A549 (cell line): ENCODE results near the gene SLC9A3. TPM values are rescaled to one million over a fixed set of nuclear protein-coding genes. Genes with fewer than 3 reads are reported as not detected.

Source experiments
- ATAC-seq, 2 experiments: fragments of 200-7000 bp in 1 of 2; fragments of >200 bp in 1 of 2; cut with Nextera tagmentation in 1 of 2; cut with Tn5 transposase in 1 of 2; 3 replicates each; pipeline versions ENCODE4 v1.8.0 to v1.9.1; 2018 to 2020; ENCODE audit warnings: mild to moderate bottlenecking in 1 of 2, moderate library complexity in 1 of 2
- CTCF ChIA-PET: fragments of 300-600 bp; sonication (Branson Sonifier 250); formaldehyde crosslinking; extraction: SDS; loops from one replicate; lab custom pipeline; 2021; ENCODE audit warnings: antibody characterized with exemption, inconsistent platforms; lab: Yijun Ruan, JAX
- POLR2A ChIA-PET: fragments of 350-600 bp; formaldehyde crosslinking; extraction: SDS; loops from one replicate; lab custom pipeline; 2021; ENCODE audit warnings: antibody characterized with exemption, inconsistent platforms; lab: Yijun Ruan, JAX
- DNase-seq, 2 experiments: peaks; one replicate each; pipeline versions ENCODE4 v3.0.0 to v3.0.0-alpha.2; 2011 to 2016; ENCODE audit warnings: low read depth in 1 of 2, low spot score in 1 of 2
- FAIRE-seq: peaks from 2 replicates; lab custom pipeline; 2011; peaks lifted over from hg19 to GRCh38; lab: Jason Lieb, UNC
- H3K27ac ChIP-seq, 2 experiments: fragments of >200 bp; sonication (Bioruptor Twin); formaldehyde crosslinking; 3 replicates each; pipeline ENCODE4 v1.5.1; 2016 to 2017
- H3K4me1 ChIP-seq: fragments of >200 bp; sonication (Bioruptor Twin); formaldehyde crosslinking; 3 replicates; pipeline ENCODE4 v1.6.1; 2016
- H3K4me2 ChIP-seq: fragments of >200 bp; sonication (Bioruptor Twin); formaldehyde crosslinking; 3 replicates; pipeline ENCODE4 v1.6.1; 2016
- H3K4me3 ChIP-seq: fragments of >200 bp; sonication (Bioruptor Twin); formaldehyde crosslinking; 3 replicates; pipeline ENCODE4 v1.5.1; 2016
- H3K9me3 ChIP-seq: fragments of >200 bp; sonication (Bioruptor Twin); formaldehyde crosslinking; 3 replicates; pipeline ENCODE4 v1.6.1; 2016
- ATOH8 ChIP-seq: fragments of 250-450 bp; sonication (Bioruptor Pico); IDR thresholded peaks from 2 replicates; pipeline ENCODE4 v1.5.0; 2020; ENCODE audit warnings: low read depth, mild to moderate bottlenecking, moderate library complexity
- BCL3 ChIP-seq: fragments of >200 bp; sonication (Bioruptor Twin); formaldehyde crosslinking; IDR thresholded peaks from 3 replicates; pipeline ENCODE4 v1.6.1; 2016
- BHLHE40 ChIP-seq: IDR thresholded peaks from 2 replicates; pipeline ENCODE4 v1.6.1; 2012; ENCODE audit warnings: low read depth, low read length, inconsistent platforms
- CBX2 ChIP-seq: fragments of 200-600 bp; sonication (generic); IDR thresholded peaks from 2 replicates; pipeline ENCODE4 v1.6.1; 2016; ENCODE audit warnings: low read depth, mild to moderate bottlenecking, borderline replicate concordance
- CBX8 ChIP-seq: fragments of 200-600 bp; sonication (generic); IDR thresholded peaks from 2 replicates; pipeline ENCODE4 v1.6.1; 2016
- CEBPB ChIP-seq, 2 experiments: fragments of >200 bp in 1 of 2; sonication (Bioruptor Twin) in 1 of 2; formaldehyde crosslinking in 1 of 2; IDR thresholded peaks; 2 replicates each; pipeline ENCODE4 v1.6.1; 2012 to 2016
- CHD4 ChIP-seq: fragments of 200-600 bp; sonication (generic); IDR thresholded peaks from 2 replicates; pipeline ENCODE4 v1.6.1; 2016; ENCODE audit warnings: antibody characterized with exemption, mild to moderate bottlenecking, borderline replicate concordance
- E2F6 ChIP-seq: IDR thresholded peaks from 2 replicates; pipeline ENCODE4 v1.6.1; 2012; ENCODE audit warnings: low read depth, borderline replicate concordance
- EHMT2 ChIP-seq: fragments of 200-600 bp; sonication (generic); IDR thresholded peaks from 2 replicates; pipeline ENCODE4 v1.6.1; 2016; ENCODE audit warnings: antibody characterized with exemption, low read depth, mild to moderate bottlenecking, moderate library complexity
- EP300 ChIP-seq, 2 experiments: fragments of >200 bp; sonication (Bioruptor Twin); formaldehyde crosslinking; IDR thresholded peaks; 2 replicates in 1 of 2; 3 replicates in 1 of 2; pipeline ENCODE4 v1.6.1; 2016 to 2017
- FOSB ChIP-seq: fragments of 250-450 bp; sonication (Bioruptor Pico); IDR thresholded peaks from 2 replicates; pipeline ENCODE4 v1.5.0; 2020; ENCODE audit warnings: mild to moderate bottlenecking, moderate library complexity
- FOSL2 ChIP-seq, 2 experiments: fragments of 450-650 bp in 1 of 2; fragments of >200 bp in 1 of 2; sonication (Bioruptor Twin) in 1 of 2; formaldehyde crosslinking; IDR thresholded peaks; 2 replicates each; pipeline versions ENCODE4 v1.5.0 to v1.6.1; 2016 to 2020; ENCODE audit warnings: mild to moderate bottlenecking in 1 of 2, moderate library complexity in 1 of 2
- GATA3 ChIP-seq: IDR thresholded peaks from 2 replicates; pipeline ENCODE4 v1.6.1; 2012; ENCODE audit warnings: borderline replicate concordance
- HDAC2 ChIP-seq: fragments of 200-600 bp; sonication (generic); IDR thresholded peaks from 2 replicates; pipeline ENCODE4 v1.6.1; 2016
- HOXB5 ChIP-seq: fragments of 250-450 bp; sonication (Bioruptor Pico); IDR thresholded peaks from 2 replicates; pipeline ENCODE4 v1.5.0; 2020; ENCODE audit warnings: mild to moderate bottlenecking, moderate library complexity
- KDM1A ChIP-seq: fragments of 200-600 bp; sonication (generic); IDR thresholded peaks from 2 replicates; pipeline ENCODE4 v1.6.1; 2016; ENCODE audit warnings: low read depth, mild to moderate bottlenecking
- MAFK ChIP-seq: fragments of 450-650 bp; IDR thresholded peaks from 2 replicates; pipeline ENCODE4 v1.6.1; 2014; ENCODE audit not compliant: partially characterized antibody
- NPAS2 ChIP-seq: fragments of 250-450 bp; sonication (Bioruptor Pico); IDR thresholded peaks from 2 replicates; pipeline ENCODE4 v1.8.0; 2022; ENCODE audit warnings: mild to moderate bottlenecking, moderate library complexity, borderline replicate concordance
- POLR2AphosphoS2 ChIP-seq: conservative IDR thresholded peaks from 2 replicates; pipeline ENCODE4 v1.6.1; 2012; ENCODE audit warnings: low read length, improper control_type of control experiment, inconsistent platforms
- RCOR1 ChIP-seq: fragments of 150-350 bp; IDR thresholded peaks from 2 replicates; pipeline ENCODE4 v1.6.1; 2014; ENCODE audit warnings: antibody characterized with exemption, low read length, low read depth
- RNF2 ChIP-seq: fragments of 200-600 bp; sonication (generic); IDR thresholded peaks from 2 replicates; pipeline ENCODE4 v1.6.1; 2016; ENCODE audit warnings: low read depth, mild to moderate bottlenecking, antibody characterized with exemption, moderate library complexity, borderline replicate concordance
- SREBF2 ChIP-seq: fragments of 450-650 bp; IDR thresholded peaks from 2 replicates; pipeline ENCODE4 v1.6.1; 2014; ENCODE audit warnings: mild to moderate bottlenecking, moderate library complexity
- TFCP2L1 ChIP-seq: fragments of 250-450 bp; sonication (Bioruptor Pico); IDR thresholded peaks from 2 replicates; pipeline ENCODE4 v1.5.0; 2021; ENCODE audit warnings: mild to moderate bottlenecking
- ZFP36 ChIP-seq: fragments of 450-650 bp; IDR thresholded peaks from 2 replicates; pipeline ENCODE4 v1.6.1; 2014; ENCODE audit warnings: borderline replicate concordance; ENCODE audit not compliant: partially characterized antibody
- WGBS: methylation state at CpG from one replicate; pipeline ENCODE4 v1.1.6; 2017; ENCODE audit errors: missing lambda C conversion rate; 5-methylcytosine and 5-hydroxymethylcytosine counted together
- polyA plus RNA-seq, 4 experiments: library from polyadenylated mRNA; depleted of rRNA in 3 of 4; stranded (reverse); fragments of >200 nt; fragmentation: RNase III in 1 of 4; extraction: RNeasy Plus Mini Kit Qiagen cat#74134 plus additional on column Dnase treatment in 1 of 4; gene quantifications; 2 replicates in 3 of 4; 3 replicates in 1 of 4; pipeline ENCODE4 v1.2.3, GENCODE V29; 2011 to 2017
- TF ChIP-seq, protein P1 (sequence below): fragments of 200-600 bp; sonication (generic); IDR thresholded peaks from 2 replicates; pipeline ENCODE4 v1.6.1; 2016; ENCODE audit warnings: antibody characterized with exemption, mild to moderate bottlenecking, moderate library complexity
- TF ChIP-seq, protein P2 (sequence below): fragments of 450-650 bp; IDR thresholded peaks from 2 replicates; pipeline ENCODE4 v1.6.1; 2014; ENCODE audit warnings: antibody characterized with exemption
- TF ChIP-seq, protein P3 (sequence below): IDR thresholded peaks from 2 replicates; pipeline ENCODE4 v1.6.1; 2012

The SLC9A3 gene
- polyA plus RNA-seq, 2 of the 4 experiments (the other 2 are of a cell fraction), result 1.3 TPM

DNA sequence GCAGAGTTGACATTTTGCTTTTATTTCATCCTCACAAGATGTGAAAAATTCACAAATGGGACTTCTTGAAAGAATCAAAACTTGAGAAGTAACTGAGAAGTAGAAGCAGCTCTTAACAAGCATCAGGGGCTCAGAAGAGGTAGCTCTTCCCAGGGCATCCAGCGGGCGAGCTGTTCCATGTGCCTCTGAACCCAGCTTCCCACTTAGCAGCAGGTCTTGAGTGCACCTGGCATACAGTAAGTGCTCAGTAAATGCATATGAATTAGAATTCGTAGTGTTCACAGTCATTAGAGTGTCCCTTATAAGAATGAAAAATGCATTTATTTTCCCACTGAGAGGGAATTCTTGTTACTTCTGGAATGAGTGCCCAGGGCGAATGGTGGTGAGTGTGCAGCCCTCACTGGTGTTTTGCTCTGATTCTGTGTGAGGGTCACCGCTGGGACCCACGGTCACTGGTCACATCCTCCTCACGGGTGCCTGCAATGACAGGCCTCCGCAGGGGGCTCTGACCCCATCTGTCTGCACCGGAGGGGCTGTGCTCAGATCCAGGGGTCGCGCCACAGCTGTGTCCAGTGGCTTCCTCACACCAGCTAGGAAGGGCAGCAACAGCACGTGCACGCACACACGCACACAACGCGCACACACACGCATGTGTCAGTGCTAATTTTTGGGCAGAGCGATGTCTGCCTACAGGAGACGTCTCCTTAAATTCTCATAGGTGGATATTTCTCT lies 54.3 kb downstream of the SLC9A3 start:
- FAIRE-seq, result no peak
- CTCF ChIA-PET, result interaction anchor here (1.5 to 2.0 kb wide), 2 partner anchors 13 to 23 kb away, joined by 4 to 6 read pairs; no protein-coding TSS in a partner anchor
- no peak overlapping the region for H3K4me2 ChIP-seq

GRCh38 chr5:468401-468800 lies 55.8 kb downstream of the SLC9A3 start:
- ATAC-seq (no peak), FAIRE-seq (no peak), DNase-seq (no peak)
- no peak overlapping the region for H3K4me2 ChIP-seq
- ChIA-PET POLR2A (interaction anchor here (0.6 kb wide), 1 partner anchor 370 kb away, joined by 3 read pairs; no protein-coding TSS in a partner anchor), CTCF (no interaction called here)
- H3K4me1 ChIP-seq, result peaks cover 9% of the 10 kb centered on the region
- 85% methylated on average over 4 of the region's 6 CpGs for WGBS
- H3K27ac ChIP-seq, result no peak overlapping the region
- no peaks in the 10 kb centered on the region for H3K9me3 ChIP-seq
- H3K4me3 ChIP-seq, result no peak overlapping the region
- TF ChIP-seq ZFP36 (no peak), RCOR1 (no peak), RNF2 (no peak), POLR2AphosphoS2 (no peak), KDM1A (no peak), FOSB (no peak), MAFK (no peak), EHMT2 (no peak), ATOH8 (no peak), BHLHE40 (no peak), GATA3 (no peak), E2F6 (no peak)
- TF ChIP-seq, protein P1, sequence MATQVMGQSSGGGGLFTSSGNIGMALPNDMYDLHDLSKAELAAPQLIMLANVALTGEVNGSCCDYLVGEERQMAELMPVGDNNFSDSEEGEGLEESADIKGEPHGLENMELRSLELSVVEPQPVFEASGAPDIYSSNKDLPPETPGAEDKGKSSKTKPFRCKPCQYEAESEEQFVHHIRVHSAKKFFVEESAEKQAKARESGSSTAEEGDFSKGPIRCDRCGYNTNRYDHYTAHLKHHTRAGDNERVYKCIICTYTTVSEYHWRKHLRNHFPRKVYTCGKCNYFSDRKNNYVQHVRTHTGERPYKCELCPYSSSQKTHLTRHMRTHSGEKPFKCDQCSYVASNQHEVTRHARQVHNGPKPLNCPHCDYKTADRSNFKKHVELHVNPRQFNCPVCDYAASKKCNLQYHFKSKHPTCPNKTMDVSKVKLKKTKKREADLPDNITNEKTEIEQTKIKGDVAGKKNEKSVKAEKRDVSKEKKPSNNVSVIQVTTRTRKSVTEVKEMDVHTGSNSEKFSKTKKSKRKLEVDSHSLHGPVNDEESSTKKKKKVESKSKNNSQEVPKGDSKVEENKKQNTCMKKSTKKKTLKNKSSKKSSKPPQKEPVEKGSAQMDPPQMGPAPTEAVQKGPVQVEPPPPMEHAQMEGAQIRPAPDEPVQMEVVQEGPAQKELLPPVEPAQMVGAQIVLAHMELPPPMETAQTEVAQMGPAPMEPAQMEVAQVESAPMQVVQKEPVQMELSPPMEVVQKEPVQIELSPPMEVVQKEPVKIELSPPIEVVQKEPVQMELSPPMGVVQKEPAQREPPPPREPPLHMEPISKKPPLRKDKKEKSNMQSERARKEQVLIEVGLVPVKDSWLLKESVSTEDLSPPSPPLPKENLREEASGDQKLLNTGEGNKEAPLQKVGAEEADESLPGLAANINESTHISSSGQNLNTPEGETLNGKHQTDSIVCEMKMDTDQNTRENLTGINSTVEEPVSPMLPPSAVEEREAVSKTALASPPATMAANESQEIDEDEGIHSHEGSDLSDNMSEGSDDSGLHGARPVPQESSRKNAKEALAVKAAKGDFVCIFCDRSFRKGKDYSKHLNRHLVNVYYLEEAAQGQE, result no peak
- TF ChIP-seq, protein P2, sequence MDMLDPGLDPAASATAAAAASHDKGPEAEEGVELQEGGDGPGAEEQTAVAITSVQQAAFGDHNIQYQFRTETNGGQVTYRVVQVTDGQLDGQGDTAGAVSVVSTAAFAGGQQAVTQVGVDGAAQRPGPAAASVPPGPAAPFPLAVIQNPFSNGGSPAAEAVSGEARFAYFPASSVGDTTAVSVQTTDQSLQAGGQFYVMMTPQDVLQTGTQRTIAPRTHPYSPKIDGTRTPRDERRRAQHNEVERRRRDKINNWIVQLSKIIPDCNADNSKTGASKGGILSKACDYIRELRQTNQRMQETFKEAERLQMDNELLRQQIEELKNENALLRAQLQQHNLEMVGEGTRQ, result no peak
- TF ChIP-seq, protein P3, sequence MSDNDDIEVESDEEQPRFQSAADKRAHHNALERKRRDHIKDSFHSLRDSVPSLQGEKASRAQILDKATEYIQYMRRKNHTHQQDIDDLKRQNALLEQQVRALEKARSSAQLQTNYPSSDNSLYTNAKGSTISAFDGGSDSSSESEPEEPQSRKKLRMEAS, result no peak

More for the DNA sequence above, 54.3 kb downstream of the SLC9A3 start:
- 94% methylated on average over 16 of the region's 19 CpGs for WGBS
- Histone ChIP-seq H3K27ac (no peak overlapping the region), H3K9me3 (no peaks in the 10 kb centered on the region), H3K4me3 (no peak overlapping the region), H3K4me1 (peaks cover 11% of the 10 kb centered on the region)
- no peak for TF ChIP-seq BCL3
- TF ChIP-seq, protein P3, result no peak
- TF ChIP-seq CEBPB (IDR thresholded peaks at IDR 0.05), result no peak
- no peak for TF ChIP-seq CBX2
- TF ChIP-seq RCOR1, result no peak
- TF ChIP-seq KDM1A, result no peak
- no peak for TF ChIP-seq SREBF2
- TF ChIP-seq NPAS2 (CRISPR knock-in tag), result no peak
- TF ChIP-seq EP300 (IDR thresholded peaks at IDR 0.05), result no peak
- TF ChIP-seq ATOH8, result no peak
- TF ChIP-seq E2F6, result no peak
- TF ChIP-seq HDAC2, result no peak
- TF ChIP-seq CBX8, result no peak
- no peak for TF ChIP-seq CHD4
- no peak for TF ChIP-seq TFCP2L1
- no peak for TF ChIP-seq FOSL2 (IDR thresholded peaks at IDR 0.05)
- TF ChIP-seq FOSL2 (CRISPR knock-in tag; IDR thresholded peaks at IDR 0.05), result no peak
- TF ChIP-seq HOXB5 (CRISPR knock-in tag), result no peak
- no peak for DNase-seq
- no peak for ATAC-seq
- POLR2A ChIA-PET, result no interaction called here
